ENCODE data around the gene USH1C. TPM values are rescaled to one million over a fixed set of nuclear protein-coding genes. Genes with fewer than 3 reads are reported as not detected.

The USH1C gene
- total RNA-seq, 2 donors from 2014 or later = 12.7 to 20.8 TPM

GRCh38 chr11:17533778-17534415, 10.3 kb downstream of the USH1C start:
- no peak for ATAC-seq
- Histone ChIP-seq H3K9me3 (no peaks in the 10 kb centered on the region), H3K36me3 (replicated peaks in 1 of 2; ENCODE audit: insufficient read depth in 1 of 2, low read depth in 2 of 2) (no peaks in the 10 kb centered on the region), H3K27me3 (no peaks in the 10 kb centered on the region), H3K4me1 (no peaks in the 10 kb centered on the region), H3K27ac (no peak overlapping the region), H3K4me3 (no peak overlapping the region)
- intact Hi-C loops (cut with DNase I) = no loop called here
- no peak for TF ChIP-seq POLR2A (IDR thresholded peaks at IDR 0.05)
- TF ChIP-seq, protein P1, sequence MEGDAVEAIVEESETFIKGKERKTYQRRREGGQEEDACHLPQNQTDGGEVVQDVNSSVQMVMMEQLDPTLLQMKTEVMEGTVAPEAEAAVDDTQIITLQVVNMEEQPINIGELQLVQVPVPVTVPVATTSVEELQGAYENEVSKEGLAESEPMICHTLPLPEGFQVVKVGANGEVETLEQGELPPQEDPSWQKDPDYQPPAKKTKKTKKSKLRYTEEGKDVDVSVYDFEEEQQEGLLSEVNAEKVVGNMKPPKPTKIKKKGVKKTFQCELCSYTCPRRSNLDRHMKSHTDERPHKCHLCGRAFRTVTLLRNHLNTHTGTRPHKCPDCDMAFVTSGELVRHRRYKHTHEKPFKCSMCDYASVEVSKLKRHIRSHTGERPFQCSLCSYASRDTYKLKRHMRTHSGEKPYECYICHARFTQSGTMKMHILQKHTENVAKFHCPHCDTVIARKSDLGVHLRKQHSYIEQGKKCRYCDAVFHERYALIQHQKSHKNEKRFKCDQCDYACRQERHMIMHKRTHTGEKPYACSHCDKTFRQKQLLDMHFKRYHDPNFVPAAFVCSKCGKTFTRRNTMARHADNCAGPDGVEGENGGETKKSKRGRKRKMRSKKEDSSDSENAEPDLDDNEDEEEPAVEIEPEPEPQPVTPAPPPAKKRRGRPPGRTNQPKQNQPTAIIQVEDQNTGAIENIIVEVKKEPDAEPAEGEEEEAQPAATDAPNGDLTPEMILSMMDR (IDR thresholded peaks at IDR 0.05) = no peak
- 69 to 70% methylated on average over 8 to 10 of the region's 11 CpGs for WGBS, 2 donors
- no peak for DNase-seq

DNA sequence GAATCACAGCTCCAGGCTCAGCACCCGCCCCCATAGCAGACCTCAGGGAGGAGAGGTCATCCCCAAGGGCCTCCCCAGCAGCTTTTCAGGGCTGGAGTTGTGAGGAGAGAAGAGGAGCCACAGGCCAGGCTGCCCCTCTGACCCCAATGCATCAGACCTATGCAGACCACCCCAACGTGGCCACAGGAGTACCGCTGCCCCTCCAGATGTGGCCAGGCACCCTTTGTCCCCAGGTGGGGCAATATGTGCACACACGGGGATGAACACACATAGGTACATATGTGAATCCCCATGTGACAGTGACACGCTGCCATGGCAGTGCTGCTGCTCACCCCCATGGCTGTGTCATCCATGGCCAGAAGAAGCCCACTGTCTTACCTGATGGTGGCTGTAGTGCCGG, 10.9 kb downstream of the USH1C start:
- Histone ChIP-seq H3K27me3 (no peaks in the 10 kb centered on the region), H3K4me1 (no peaks in the 10 kb centered on the region), H3K36me3 (replicated peaks in 1 of 2; ENCODE audit: insufficient read depth in 1 of 2, low read depth in 2 of 2) (no peaks in the 10 kb centered on the region), H3K27ac (no peak overlapping the region), H3K4me3 (no peak overlapping the region), H3K9me3 (no peaks in the 10 kb centered on the region)
- DNase-seq = no peak
- WGBS, 2 donors = 71 to 90% methylated on average over 2 to 4 of the region's 6 CpGs
- TF ChIP-seq POLR2A (IDR thresholded peaks at IDR 0.05) = no peak
- TF ChIP-seq, protein P1 (IDR thresholded peaks at IDR 0.05) = no peak
- intact Hi-C loops (cut with DNase I) = no loop called here
- ATAC-seq = no peak

GRCh38 chr11:17532784-17533183, 11.4 kb downstream of the USH1C start:
- DNase-seq = no peak
- H3K9me3 ChIP-seq = no peaks in the 10 kb centered on the region
- no peak overlapping the region for H3K4me3 ChIP-seq
- no peak for ATAC-seq
- WGBS, 2 donors = 80 to 93% methylated on average over 2 of the region's 2 CpGs
- intact Hi-C loops (cut with DNase I) = no loop called here
- H3K36me3 ChIP-seq (replicated peaks in 1 of 2; ENCODE audit: insufficient read depth in 1 of 2, low read depth in 2 of 2) = no peaks in the 10 kb centered on the region
- H3K27ac ChIP-seq = no peak overlapping the region
- no peaks in the 10 kb centered on the region for H3K4me1 ChIP-seq
- no peaks in the 10 kb centered on the region for H3K27me3 ChIP-seq
- TF ChIP-seq POLR2A (IDR thresholded peaks at IDR 0.05) = no peak
- TF ChIP-seq, protein P1 (IDR thresholded peaks at IDR 0.05) = no peak

DNA sequence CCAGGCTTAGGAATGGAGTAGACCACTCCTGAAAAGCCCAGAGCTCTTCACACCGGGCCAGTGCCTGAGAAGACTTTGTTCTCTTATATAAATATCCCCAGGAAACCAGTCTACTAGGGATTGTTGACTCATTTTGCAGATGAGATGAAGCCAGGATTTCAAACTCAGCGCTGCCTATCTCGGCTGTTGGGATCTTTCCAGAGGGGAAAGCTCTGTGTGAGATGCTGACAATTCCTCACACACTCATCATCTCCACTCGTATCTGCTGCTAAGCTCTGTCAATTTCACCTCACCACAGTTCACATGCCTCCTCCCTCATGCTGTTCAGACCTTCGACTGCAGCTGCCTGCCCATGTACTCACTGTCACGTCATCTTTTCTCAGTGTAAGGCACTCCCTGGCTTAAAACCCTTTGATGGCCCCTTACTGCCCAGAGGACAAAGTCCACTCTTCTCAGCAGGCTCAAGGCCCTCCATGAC, 12.5 kb downstream of the USH1C start:
- no peak overlapping the region for H3K27ac ChIP-seq
- no peaks in the 10 kb centered on the region for H3K27me3 ChIP-seq
- H3K36me3 ChIP-seq (replicated peaks in 1 of 2; ENCODE audit: insufficient read depth in 1 of 2, low read depth in 2 of 2) = no peaks in the 10 kb centered on the region
- no peak for DNase-seq
- TF ChIP-seq POLR2A (IDR thresholded peaks at IDR 0.05) = no peak
- TF ChIP-seq, protein P1 (IDR thresholded peaks at IDR 0.05) = no peak
- no peak overlapping the region for H3K4me3 ChIP-seq
- intact Hi-C loops (cut with DNase I) = no loop called here
- no peaks in the 10 kb centered on the region for H3K4me1 ChIP-seq
- 58 to 60% methylated on average over 5 to 6 of the region's 6 CpGs for WGBS, 2 donors
- ATAC-seq = no peak
- H3K9me3 ChIP-seq = no peaks in the 10 kb centered on the region

DNA sequence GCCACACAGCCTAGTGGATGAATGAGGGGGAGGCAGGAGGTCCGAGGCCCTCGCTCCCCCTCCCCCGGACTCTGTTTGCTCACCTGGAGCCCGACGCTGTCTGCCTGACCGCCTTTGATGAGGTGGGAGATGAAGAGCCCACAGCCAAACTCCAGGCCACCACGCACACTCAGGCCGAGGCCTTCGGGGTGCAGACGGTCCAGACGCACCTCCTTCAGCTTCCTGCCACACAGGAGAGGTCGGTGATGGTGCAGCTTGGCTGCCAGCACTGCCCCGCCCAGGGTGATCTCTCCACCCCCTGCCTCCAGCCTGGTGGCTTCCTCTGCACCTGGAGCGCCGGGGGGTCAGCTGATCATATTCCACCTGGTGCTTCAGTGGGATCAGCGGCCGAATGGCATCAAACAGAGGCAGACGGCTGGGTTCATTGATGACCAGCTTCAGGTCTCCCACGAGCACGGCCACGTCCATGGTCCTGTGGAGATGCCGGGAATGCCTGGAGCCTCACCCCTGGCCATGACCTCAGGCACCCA, 13.1 kb downstream of the USH1C start:
- no peaks in the 10 kb centered on the region for H3K27me3 ChIP-seq
- no peaks in the 10 kb centered on the region for H3K36me3 ChIP-seq (replicated peaks in 1 of 2; ENCODE audit: insufficient read depth in 1 of 2, low read depth in 2 of 2)
- H3K9me3 ChIP-seq = no peaks in the 10 kb centered on the region
- DNase-seq = no peak
- no peak overlapping the region for H3K4me3 ChIP-seq
- H3K4me1 ChIP-seq = no peaks in the 10 kb centered on the region
- ATAC-seq = no peak
- TF ChIP-seq POLR2A (IDR thresholded peaks at IDR 0.05) = no peak
- TF ChIP-seq, protein P1 (IDR thresholded peaks at IDR 0.05) = no peak
- intact Hi-C loops (cut with DNase I) = no loop called here
- no peak overlapping the region for H3K27ac ChIP-seq
- WGBS, 2 donors = 81% methylated on average over 13 to 21 of the region's 22 CpGs

Measured in body of pancreas (tissue), 4 donors.